ENCODE measurements around the gene ALOX5AP.

Gene ALOX5AP

DNA sequence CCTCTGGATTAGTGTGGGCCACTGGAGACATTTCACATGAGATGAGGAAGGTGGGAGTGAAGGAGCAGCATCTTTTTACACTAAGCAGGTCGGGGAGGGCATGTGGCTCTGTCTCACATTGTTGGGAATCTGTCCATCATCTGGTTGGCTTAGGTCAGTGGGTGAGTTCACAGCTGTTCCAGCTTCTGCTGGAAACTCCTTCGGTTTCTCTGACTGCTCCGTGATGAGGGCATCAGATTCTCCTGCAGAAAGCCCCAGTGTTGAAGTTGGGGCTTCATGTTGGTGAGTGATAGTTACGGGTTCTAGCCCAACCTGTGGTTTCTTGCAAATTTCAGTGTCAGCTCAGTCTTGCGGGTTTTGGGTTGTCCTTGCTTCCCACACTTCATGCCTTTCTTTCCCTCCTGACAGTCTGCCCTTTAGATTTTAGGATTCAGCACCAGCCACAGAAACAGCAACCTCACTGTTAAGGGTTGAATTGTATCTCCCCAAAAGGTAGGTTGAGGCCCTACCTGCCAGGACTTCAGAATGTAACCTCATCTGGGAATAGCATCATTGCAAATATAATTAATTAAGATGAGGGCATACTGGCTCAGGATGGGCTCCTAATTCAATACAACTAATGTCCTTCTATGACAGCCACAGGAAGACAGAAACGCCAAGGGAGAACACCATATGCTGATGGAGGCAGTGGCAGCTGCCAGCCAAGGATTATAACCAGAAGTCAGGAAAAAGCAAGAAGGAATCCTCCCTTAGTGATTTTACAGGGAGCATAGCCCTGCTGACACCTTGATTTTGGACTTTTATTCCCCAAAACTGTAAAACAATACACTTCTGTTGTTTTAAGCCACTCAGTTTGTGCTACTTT is 7.6 kb upstream of the ALOX5AP start:
- TF ChIP-seq SPI1 (IDR thresholded peaks at IDR 0.05; ENCODE audit: borderline replicate concordance, low read depth) (no peak), REST (IDR thresholded peaks at IDR 0.05; ENCODE audit: insufficient replicate concordance, low read depth) (peak; percentile 80)
- DNase-seq (ENCODE audit: low read depth in 1 of 2, low spot score in 1 of 2): no peak
- Histone ChIP-seq H3K4me3 (replicated peaks; ENCODE audit: insufficient read depth, low read length) (no peak overlapping the region), H3K27me3 (ENCODE audit: insufficient read depth, poor library complexity, severe bottlenecking) (no peaks in the 10 kb centered on the region), H3K27ac (replicated peaks) (no peak overlapping the region)

DNA sequence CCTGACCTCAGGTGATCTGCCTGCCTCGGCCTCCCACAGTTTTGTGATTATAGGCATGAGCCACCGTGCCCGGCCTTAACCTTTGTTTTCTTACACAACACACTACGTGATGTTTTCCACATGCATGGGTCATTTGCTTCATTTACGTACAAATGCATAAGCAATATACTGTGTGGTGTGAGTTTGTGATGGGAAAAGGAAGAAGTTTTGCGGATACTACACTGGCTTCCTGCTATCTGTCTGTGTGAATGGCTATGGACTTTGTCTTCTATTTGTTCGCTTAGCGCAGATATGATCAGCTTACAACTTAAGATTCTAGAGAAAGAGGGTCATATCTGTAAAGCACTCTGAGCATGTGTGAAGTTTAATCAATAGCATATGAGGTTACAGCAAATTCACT is 5.5 kb upstream of the ALOX5AP start:
- no peak for DNase-seq (ENCODE audit: low read depth in 1 of 2, low spot score in 1 of 2)
- H3K4me3 ChIP-seq (replicated peaks; ENCODE audit: insufficient read depth, low read length): no peak overlapping the region
- no peak for TF ChIP-seq POLR2AphosphoS5 (IDR thresholded peaks at IDR 0.05; ENCODE audit: low read depth)
- TF ChIP-seq, protein P1, sequence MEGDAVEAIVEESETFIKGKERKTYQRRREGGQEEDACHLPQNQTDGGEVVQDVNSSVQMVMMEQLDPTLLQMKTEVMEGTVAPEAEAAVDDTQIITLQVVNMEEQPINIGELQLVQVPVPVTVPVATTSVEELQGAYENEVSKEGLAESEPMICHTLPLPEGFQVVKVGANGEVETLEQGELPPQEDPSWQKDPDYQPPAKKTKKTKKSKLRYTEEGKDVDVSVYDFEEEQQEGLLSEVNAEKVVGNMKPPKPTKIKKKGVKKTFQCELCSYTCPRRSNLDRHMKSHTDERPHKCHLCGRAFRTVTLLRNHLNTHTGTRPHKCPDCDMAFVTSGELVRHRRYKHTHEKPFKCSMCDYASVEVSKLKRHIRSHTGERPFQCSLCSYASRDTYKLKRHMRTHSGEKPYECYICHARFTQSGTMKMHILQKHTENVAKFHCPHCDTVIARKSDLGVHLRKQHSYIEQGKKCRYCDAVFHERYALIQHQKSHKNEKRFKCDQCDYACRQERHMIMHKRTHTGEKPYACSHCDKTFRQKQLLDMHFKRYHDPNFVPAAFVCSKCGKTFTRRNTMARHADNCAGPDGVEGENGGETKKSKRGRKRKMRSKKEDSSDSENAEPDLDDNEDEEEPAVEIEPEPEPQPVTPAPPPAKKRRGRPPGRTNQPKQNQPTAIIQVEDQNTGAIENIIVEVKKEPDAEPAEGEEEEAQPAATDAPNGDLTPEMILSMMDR (IDR thresholded peaks at IDR 0.05; ENCODE audit: insufficient read depth, low read length): no peak
- TF ChIP-seq REST (IDR thresholded peaks at IDR 0.05; ENCODE audit: insufficient replicate concordance, low read depth): no peak
- TF ChIP-seq SPI1 (IDR thresholded peaks at IDR 0.05; ENCODE audit: borderline replicate concordance, low read depth): no peak
- TF ChIP-seq GABPA (IDR thresholded peaks at IDR 0.05; ENCODE audit: low read depth): no peak
- H3K27me3 ChIP-seq (ENCODE audit: insufficient read depth, poor library complexity, severe bottlenecking): no peaks in the 10 kb centered on the region
- no peak overlapping the region for H3K27ac ChIP-seq (replicated peaks)

DNA sequence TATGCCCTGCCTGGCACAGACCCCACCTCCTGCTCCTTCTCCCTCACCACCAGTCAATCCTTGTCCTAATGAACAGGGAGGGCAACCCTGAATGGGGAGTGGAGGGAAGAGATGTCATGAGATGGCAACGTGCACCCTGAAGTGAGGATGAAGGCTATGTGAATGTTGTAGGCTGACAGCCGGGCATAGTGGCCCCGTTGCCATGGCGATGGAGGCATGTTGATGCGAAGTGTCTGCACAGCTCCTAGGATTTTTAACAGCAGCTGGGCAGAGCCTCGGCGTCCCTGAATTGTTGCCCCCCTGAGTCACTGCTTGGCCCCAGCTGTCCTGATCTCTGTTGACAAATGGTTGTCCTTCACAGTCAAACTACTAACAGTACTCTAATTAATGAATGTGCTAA is 4.8 kb upstream of the ALOX5AP start:
- Histone ChIP-seq H3K27me3 (ENCODE audit: insufficient read depth, poor library complexity, severe bottlenecking) (no peaks in the 10 kb centered on the region), H3K27ac (replicated peaks) (no peak overlapping the region), H3K4me3 (replicated peaks; ENCODE audit: insufficient read depth, low read length) (no peak overlapping the region)
- DNase-seq (ENCODE audit: low read depth in 1 of 2, low spot score in 1 of 2): no peak
- TF ChIP-seq, protein P1 (IDR thresholded peaks at IDR 0.05; ENCODE audit: insufficient read depth, low read length): no peak
- TF ChIP-seq SPI1 (IDR thresholded peaks at IDR 0.05; ENCODE audit: borderline replicate concordance, low read depth) (no peak), POLR2AphosphoS5 (IDR thresholded peaks at IDR 0.05; ENCODE audit: low read depth) (no peak), GABPA (IDR thresholded peaks at IDR 0.05; ENCODE audit: low read depth) (no peak), REST (IDR thresholded peaks at IDR 0.05; ENCODE audit: insufficient replicate concordance, low read depth) (no peak)
